CMK (cell line): Measurements from ENCODE around the gene C10orf90.

ENCODE experiments used
- DNase-seq: peaks from one replicate; pipeline ENCODE4 v3.0.0-alpha.2; 2010; ENCODE audit warnings: low read depth

The C10orf90 gene

GRCh38 chr10:126673565-126673964 lies 3.1 kb upstream of the C10orf90 start:
- DNase-seq, result no peak

GRCh38 chr10:126671402-126671975 lies 996 bp upstream of the C10orf90 start:
- DNase-seq, result no peak

GRCh38 chr10:126670895-126671261 lies 385 bp upstream of the C10orf90 start:
- DNase-seq, result no peak

GRCh38 chr10:126669168-126669567 lies 1.3 kb downstream of the C10orf90 start:
- no peak for DNase-seq

- no peak for DNase-seq
Measured at GRCh38 chr10:126668505-126668904, 2.0 kb downstream of the C10orf90 start.

- DNase-seq, result no peak
Measured at GRCh38 chr10:126667568-126667967, 2.9 kb downstream of the C10orf90 start.

GRCh38 chr10:126665207-126665606 lies 5.3 kb downstream of the C10orf90 start:
- no peak for DNase-seq

- DNase-seq, result no peak
Measured at GRCh38 chr10:126663880-126664279, 6.6 kb downstream of the C10orf90 start.

GRCh38 chr10:126663328-126663727 lies 7.2 kb downstream of the C10orf90 start:
- DNase-seq, result no peak

- no peak for DNase-seq
Measured at GRCh38 chr10:126661841-126662515, 8.5 kb downstream of the C10orf90 start.

GRCh38 chr10:126661356-126661755 lies 9.1 kb downstream of the C10orf90 start:
- no peak for DNase-seq

GRCh38 chr10:126659750-126660149 lies 10.7 kb downstream of the C10orf90 start:
- DNase-seq, result no peak

- no peak for DNase-seq
Measured at GRCh38 chr10:126658928-126659327, 11.6 kb downstream of the C10orf90 start.

- no peak for DNase-seq
Measured at GRCh38 chr10:126654579-126654978, 15.9 kb downstream of the C10orf90 start.

GRCh38 chr10:126651467-126651866 lies 19.0 kb downstream of the C10orf90 start:
- no peak for DNase-seq

GRCh38 chr10:126650161-126650560 lies 20.3 kb downstream of the C10orf90 start:
- no peak for DNase-seq

- no peak for DNase-seq
Measured at GRCh38 chr10:126647116-126647515, 23.4 kb downstream of the C10orf90 start.

GRCh38 chr10:126646110-126646509 lies 24.4 kb downstream of the C10orf90 start:
- DNase-seq, result no peak

GRCh38 chr10:126640401-126640800 lies 30.1 kb downstream of the C10orf90 start:
- no peak for DNase-seq

- peak; percentile 33 for DNase-seq
Measured at GRCh38 chr10:126639084-126639483, 31.4 kb downstream of the C10orf90 start.

GRCh38 chr10:126638542-126638941 lies 32.0 kb downstream of the C10orf90 start:
- DNase-seq, result peak; percentile 91

GRCh38 chr10:126637501-126637900 lies 33.0 kb downstream of the C10orf90 start:
- DNase-seq, result no peak

- no peak for DNase-seq
Measured at GRCh38 chr10:126634911-126635310, 35.6 kb downstream of the C10orf90 start.

GRCh38 chr10:126634347-126634746 lies 36.1 kb downstream of the C10orf90 start:
- DNase-seq, result no peak
